Psoas muscle (tissue), 8 donors: ENCODE results near the gene PLTP. TPM values are rescaled to one million over a fixed set of nuclear protein-coding genes. Genes with fewer than 3 reads are reported as not detected.

Experiments used
- ATAC-seq, 4 donors: fragments of 200-7000 bp; cut with Tn5 transposase; one replicate each; pipeline ENCODE4 v1.9.1; 2020; ENCODE audit warnings: moderate library complexity in 3 of 4, mild to moderate bottlenecking in 2 of 4
- DNase-seq, 2 donors: peaks; one replicate each; pipeline ENCODE4 v3.0.0-alpha.2; 2020
- H3K27ac ChIP-seq: fragments of 200-600 bp; one replicate; pipeline ENCODE4 v1.8.0; 2022
- H3K27me3 ChIP-seq, 3 donors: fragments of 200-600 bp in 1 of 3; one replicate each; pipeline versions ENCODE4 v1.6.1 to v1.8.0; 2013 to 2022; ENCODE audit warnings: low read length in 2 of 3, mild to moderate bottlenecking in 2 of 3, moderate library complexity in 1 of 3; ENCODE audit not compliant: insufficient read depth in 3 of 3
- H3K36me3 ChIP-seq, 2 donors: fragments of 200-600 bp in 1 of 2; one replicate each; pipeline versions ENCODE4 v1.6.1 to v1.8.0; 2013 to 2022; ENCODE audit warnings: low read depth in 1 of 2, mild to moderate bottlenecking in 1 of 2, moderate library complexity in 1 of 2; ENCODE audit not compliant: insufficient read depth in 1 of 2
- H3K4me1 ChIP-seq: fragments of 200-600 bp; one replicate; pipeline ENCODE4 v1.8.0; 2022
- H3K4me3 ChIP-seq: fragments of 200-600 bp; one replicate; pipeline ENCODE4 v1.8.0; 2022; ENCODE audit warnings: mild to moderate bottlenecking
- H3K9me3 ChIP-seq: fragments of 200-600 bp; one replicate; pipeline ENCODE4 v1.8.0; 2022
- WGBS, 3 donors: extraction: QIAGEN DNeasy Blood & Tissue Kit; methylation state at CpG; one replicate each; pipeline versions ENCODE4 v1.1.6 to v1.1.7; 2013; 5-methylcytosine and 5-hydroxymethylcytosine counted together
- intact Hi-C, 2 donors: fragments of 100-400 bp; cut with DNase I; formaldehyde crosslinking; loops; one replicate each; pipeline versions ENCODE4 v1.11.0 to v1.14.2; 2022
- polyA plus RNA-seq, 3 donors: library from polyadenylated mRNA; stranded (reverse); fragments of 200-250 nt; gene quantifications; one replicate each; pipeline ENCODE4 v1.2.3, GENCODE V29; 2013
- total RNA-seq, 4 donors: library from RNA; stranded (reverse); fragmentation: NEBNext Ultra II Directional in 2 of 4; extraction: Animal tissue kit (Norgen Biotek cat#: 25700) in 2 of 4; gene quantifications; one replicate each; pipeline versions ENCODE4 v1.2.1 to v1.2.4, GENCODE V29; 2021 to 2023
- TF ChIP-seq, protein P1 (sequence below): fragments of 200-600 bp; IDR thresholded peaks from one replicate; pipeline ENCODE4 v1.8.0; 2022; ENCODE audit warnings: antibody characterized with exemption
- donor health status: healthy with polysubstance abuse.
- donor health status: DM: no; HTN: no; CAD: no; lungs with moderate emphysema.
- donor health status: Bipolar disorder and iron deficiency.
- donor health status: healthy.
- donor health status: DM: yes; HTN: yes; CAD: no.
- donor health status: DM: no; HTN: no; CAD: no.
- donor health status: DM: no; HTN: no; CAD: no.
- donor health status: DM: yes; HTN: yes; CAD: no.

Gene PLTP
- total and polyA plus RNA-seq, 7 donors = 7.9 to 38.0 (median 19.0) TPM

DNA sequence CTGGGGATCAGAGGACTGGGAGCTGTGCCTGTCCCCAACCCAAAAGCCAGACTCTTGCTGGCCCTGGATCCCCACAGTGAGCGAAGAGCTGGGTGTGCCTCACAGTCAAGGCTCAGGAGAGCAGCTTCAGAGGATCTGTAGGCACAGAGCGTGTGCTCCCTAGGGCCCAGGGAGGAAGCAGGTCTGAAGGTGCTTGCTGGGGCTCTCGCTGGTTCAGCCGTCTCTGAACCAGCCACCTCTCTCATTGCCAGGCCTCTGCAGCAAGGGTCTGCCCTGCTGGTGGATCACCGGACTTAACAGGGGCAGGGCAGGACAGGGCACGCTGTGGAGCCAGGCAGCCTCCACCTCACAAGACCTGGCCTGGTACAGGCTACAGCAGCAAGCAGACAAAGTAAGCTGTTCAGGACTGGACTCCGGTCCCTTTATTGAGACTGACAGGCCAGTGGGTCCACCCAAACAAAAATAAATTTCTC is 36.3 kb upstream of the PLTP start:
- WGBS, 3 donors = 61 to 70% (median 68%) methylated on average over 7 of the region's 7 CpGs
- no peaks in the 10 kb centered on the region for H3K9me3 ChIP-seq
- no peaks in the 10 kb centered on the region for H3K27me3 ChIP-seq
- TF ChIP-seq, protein P1, sequence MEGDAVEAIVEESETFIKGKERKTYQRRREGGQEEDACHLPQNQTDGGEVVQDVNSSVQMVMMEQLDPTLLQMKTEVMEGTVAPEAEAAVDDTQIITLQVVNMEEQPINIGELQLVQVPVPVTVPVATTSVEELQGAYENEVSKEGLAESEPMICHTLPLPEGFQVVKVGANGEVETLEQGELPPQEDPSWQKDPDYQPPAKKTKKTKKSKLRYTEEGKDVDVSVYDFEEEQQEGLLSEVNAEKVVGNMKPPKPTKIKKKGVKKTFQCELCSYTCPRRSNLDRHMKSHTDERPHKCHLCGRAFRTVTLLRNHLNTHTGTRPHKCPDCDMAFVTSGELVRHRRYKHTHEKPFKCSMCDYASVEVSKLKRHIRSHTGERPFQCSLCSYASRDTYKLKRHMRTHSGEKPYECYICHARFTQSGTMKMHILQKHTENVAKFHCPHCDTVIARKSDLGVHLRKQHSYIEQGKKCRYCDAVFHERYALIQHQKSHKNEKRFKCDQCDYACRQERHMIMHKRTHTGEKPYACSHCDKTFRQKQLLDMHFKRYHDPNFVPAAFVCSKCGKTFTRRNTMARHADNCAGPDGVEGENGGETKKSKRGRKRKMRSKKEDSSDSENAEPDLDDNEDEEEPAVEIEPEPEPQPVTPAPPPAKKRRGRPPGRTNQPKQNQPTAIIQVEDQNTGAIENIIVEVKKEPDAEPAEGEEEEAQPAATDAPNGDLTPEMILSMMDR = no peak
- DNase-seq (no peak), ATAC-seq (no peak)
- intact Hi-C loops = loop anchor here in 1 of 2 donors (5.0 kb wide), 1 partner anchor 126 kb away; no protein-coding TSS in a partner anchor
- no peak overlapping the region for H3K4me3 ChIP-seq
- peak overlapping the region; percentile 60 for H3K27ac ChIP-seq
- peaks cover 15 to 100% of the 10 kb centered on the region in 2 donors for H3K36me3 ChIP-seq
- H3K4me1 ChIP-seq = peaks cover 27% of the 10 kb centered on the region

DNA sequence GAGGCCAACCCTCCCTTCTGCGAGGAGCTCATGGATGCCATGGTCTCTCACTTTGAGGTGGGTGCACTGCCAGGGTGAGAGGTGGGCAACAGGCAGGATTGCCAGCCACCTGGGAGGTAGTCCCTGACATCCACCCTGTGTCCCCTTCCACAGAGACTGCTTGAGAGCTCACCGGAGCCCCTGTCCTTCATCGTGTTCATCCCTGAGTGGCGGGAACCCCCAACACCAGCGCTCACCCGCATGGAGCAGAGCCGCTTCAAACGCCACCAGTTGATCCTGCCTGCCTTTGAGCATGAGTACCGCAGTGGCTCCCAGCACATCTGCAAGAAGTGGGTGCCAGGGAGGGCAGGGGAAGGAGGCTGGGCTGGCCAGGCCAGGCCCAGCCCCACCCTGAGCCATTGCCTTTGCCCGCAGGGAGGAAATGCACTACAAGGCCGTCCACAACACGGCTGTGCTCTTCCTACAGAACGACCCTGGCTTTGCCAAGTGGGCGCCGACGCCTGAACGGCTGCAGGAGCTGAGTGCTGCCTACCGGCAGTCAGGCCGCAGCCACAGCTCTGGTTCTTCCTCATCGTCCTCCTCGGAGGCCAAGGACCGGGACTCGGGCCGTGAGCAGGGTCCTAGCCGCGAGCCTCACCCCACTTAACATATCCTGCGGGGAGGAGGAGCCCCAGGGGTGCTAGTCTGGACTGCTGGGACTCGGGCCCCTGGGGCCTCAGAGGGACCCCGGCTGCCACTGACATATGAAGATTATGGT is 35.3 kb upstream of the PLTP start:
- no peak for ATAC-seq
- no peak for DNase-seq
- 76 to 82% (median 77%) methylated on average over 29 of the region's 29 CpGs for WGBS, 3 donors
- Histone ChIP-seq H3K4me1 (peaks cover 27% of the 10 kb centered on the region), H3K27me3 (no peaks in the 10 kb centered on the region), H3K9me3 (no peaks in the 10 kb centered on the region), H3K36me3 (peaks cover 13 to 100% of the 10 kb centered on the region in 2 donors), H3K27ac (peak overlapping the region; percentile 77), H3K4me3 (no peak overlapping the region)
- TF ChIP-seq, protein P1 = no peak
- intact Hi-C loops = loop anchor here in 1 of 2 donors (5.0 kb wide), 1 partner anchor 125 kb away; no protein-coding TSS in a partner anchor

DNA sequence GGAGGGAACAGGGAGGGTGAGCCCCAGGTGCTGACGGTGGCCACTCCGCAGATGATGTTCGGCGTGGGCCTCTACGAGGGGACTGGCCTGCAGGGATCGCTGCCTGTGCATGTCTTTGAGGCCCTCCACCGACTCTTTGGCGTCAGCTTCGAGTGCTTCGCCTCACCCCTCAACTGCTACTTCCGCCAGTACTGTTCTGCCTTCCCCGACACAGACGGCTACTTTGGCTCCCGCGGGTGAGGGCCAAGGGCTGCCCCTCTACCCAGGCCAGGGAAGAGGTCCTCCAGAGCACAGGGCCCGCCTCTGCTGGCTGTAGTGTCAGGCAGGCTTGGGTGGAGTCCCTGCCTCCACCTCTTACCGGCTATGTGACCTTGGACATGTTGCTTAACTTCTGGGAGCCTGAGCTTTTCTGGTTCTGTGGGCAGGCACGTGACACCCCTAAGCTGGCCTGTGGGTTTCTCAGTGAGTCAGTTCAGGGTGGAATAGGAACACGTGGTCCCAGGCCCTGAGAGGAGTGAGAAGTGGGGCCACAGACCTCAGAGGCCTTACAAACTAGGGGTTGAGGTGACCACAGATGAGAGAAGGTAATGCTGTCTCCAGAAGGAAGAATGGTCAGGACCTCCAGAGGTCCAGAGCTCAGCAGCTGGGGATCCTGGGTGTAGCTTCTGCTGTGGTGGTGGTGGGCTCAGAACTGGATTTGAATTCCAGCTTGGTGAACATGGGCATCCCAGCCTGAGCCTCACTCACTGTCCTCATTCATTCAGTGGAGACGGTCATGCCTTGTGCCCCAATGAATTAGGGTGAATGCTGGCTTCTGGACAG is 34.4 kb upstream of the PLTP start:
- intact Hi-C loops = loop anchor here in 1 of 2 donors (5.0 kb wide), 1 partner anchor 124 kb away; no protein-coding TSS in a partner anchor
- TF ChIP-seq, protein P1 = no peak
- no peak overlapping the region for H3K4me3 ChIP-seq
- peaks cover 27% of the 10 kb centered on the region for H3K4me1 ChIP-seq
- H3K27me3 ChIP-seq = no peaks in the 10 kb centered on the region
- H3K27ac ChIP-seq = peak overlapping the region; percentile 77
- peaks cover 13 to 100% of the 10 kb centered on the region in 2 donors for H3K36me3 ChIP-seq
- peak; percentile 80 to 82 for DNase-seq
- H3K9me3 ChIP-seq = no peaks in the 10 kb centered on the region
- 72 to 79% (median 74%) methylated on average over 20 of the region's 20 CpGs for WGBS, 3 donors
- peak; percentile 66 to 84 (median 76) for ATAC-seq

DNA sequence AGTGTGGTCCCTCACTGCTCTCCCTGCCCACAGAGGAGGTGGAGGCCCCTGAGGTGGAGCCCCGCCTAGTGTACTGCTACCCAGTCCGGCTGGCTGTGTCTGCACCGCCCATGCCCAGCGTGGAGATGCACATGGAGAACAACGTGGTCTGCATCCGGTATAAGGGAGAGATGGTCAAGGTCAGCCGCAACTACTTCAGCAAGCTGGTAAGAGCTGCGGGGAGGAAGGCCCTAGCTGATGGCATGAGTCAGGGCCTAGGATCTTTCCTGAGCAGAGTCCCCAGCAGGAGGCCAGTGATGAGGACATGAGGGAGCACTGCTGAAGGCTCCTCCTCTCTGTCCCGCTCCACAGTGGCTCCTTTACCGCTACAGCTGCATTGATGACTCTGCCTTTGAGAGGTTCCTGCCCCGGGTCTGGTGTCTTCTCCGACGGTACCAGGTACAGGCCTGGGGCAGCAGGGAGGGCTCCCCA is 33.8 kb upstream of the PLTP start:
- no peak overlapping the region for H3K4me3 ChIP-seq
- intact Hi-C loops = loop anchor here in 1 of 2 donors (5.0 kb wide), 1 partner anchor 123 kb away; no protein-coding TSS in a partner anchor
- peaks cover 13 to 100% of the 10 kb centered on the region in 2 donors for H3K36me3 ChIP-seq
- DNase-seq = no peak
- 79 to 86% (median 82%) methylated on average over 13 of the region's 13 CpGs for WGBS, 3 donors
- H3K27ac ChIP-seq = peak overlapping the region; percentile 77
- peaks cover 27% of the 10 kb centered on the region for H3K4me1 ChIP-seq
- TF ChIP-seq, protein P1 = no peak
- H3K9me3 ChIP-seq = no peaks in the 10 kb centered on the region
- H3K27me3 ChIP-seq = no peaks in the 10 kb centered on the region
- peak in 1 of 4 donors; percentile 1 for ATAC-seq
